HL-60 (cell line): ENCODE measurements around the gene TRPM2.
A peak's percentile ranks its signal among the peaks of the same experiment; 100 is the strongest.

ENCODE experiments used
- DNase-seq, 2 experiments: peaks; one replicate each; pipeline ENCODE4 v3.0.0-alpha.2; 2010 to 2020; ENCODE audit warnings: low read depth in 1 of 2, low spot score in 1 of 2
- H3K27ac ChIP-seq: fragments of 250-450 bp; sonication (Bioruptor Pico); replicated peaks from 2 replicates; pipeline ENCODE4 v1.5.1; 2020; ENCODE audit warnings: mild to moderate bottlenecking, moderate library complexity
- H3K27me3 ChIP-seq: fragments of 250-450 bp; sonication (Bioruptor Pico); 2 replicates; pipeline ENCODE4 v1.5.1; 2021; ENCODE audit warnings: mild to moderate bottlenecking, moderate library complexity; ENCODE audit not compliant: insufficient read depth, poor library complexity, severe bottlenecking
- H3K4me3 ChIP-seq: replicated peaks from 2 replicates; pipeline ENCODE4 v1.5.1; 2011; ENCODE audit warnings: mild to moderate bottlenecking, control low read depth, low read length; ENCODE audit not compliant: insufficient read depth
- GABPA ChIP-seq: IDR thresholded peaks from 2 replicates; pipeline ENCODE4 v1.6.1; 2012; ENCODE audit warnings: low read depth
- POLR2AphosphoS5 ChIP-seq: IDR thresholded peaks from 2 replicates; pipeline ENCODE4 v1.6.1; 2012; ENCODE audit warnings: low read depth
- REST ChIP-seq: IDR thresholded peaks from 2 replicates; pipeline ENCODE4 v1.6.1; 2012; ENCODE audit warnings: low read depth; ENCODE audit not compliant: insufficient replicate concordance
- SPI1 ChIP-seq: IDR thresholded peaks from 2 replicates; pipeline ENCODE4 v1.6.1; 2012; ENCODE audit warnings: low read depth, mild to moderate bottlenecking, borderline replicate concordance
- TF ChIP-seq, protein P1 (sequence below): IDR thresholded peaks from one replicate; pipeline ENCODE4 v1.5.1; 2011; ENCODE audit warnings: low read length, control low read depth, inconsistent platforms; ENCODE audit not compliant: insufficient read depth

TRPM2 gene

DNA sequence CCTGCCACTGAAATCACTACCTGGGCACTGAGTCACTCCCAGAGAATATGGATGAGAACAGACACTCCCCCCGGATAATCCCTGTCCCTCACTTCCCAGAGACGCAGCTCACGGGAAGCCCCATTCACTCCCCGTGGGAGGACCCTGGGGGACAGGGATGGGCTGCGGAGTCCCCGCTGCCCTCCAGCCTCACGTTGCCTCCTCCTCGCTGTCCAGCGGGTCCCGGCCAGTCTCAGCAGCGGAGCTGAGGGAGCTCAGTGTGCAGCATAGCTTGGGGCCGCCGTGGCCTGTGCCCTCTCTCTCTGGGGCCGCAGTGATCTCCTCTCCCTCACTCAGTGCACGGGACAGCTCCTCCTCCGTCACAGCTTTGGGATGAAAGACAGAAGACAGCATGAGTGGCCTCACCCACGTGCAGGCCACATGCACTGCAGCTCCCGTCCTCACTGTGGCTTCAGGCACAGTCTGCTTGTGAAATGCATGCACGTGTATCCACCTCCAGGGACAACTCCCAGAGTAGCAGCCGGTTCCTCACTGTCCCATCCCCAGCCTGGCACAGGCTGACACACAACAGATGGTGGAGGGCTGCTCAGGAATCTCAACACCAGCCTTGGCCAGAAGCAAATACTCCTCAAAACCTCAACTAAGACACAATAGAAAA lies 21.6 kb upstream of the TRPM2 start:
- Histone ChIP-seq H3K27me3 (no peaks in the 10 kb centered on the region), H3K27ac (no peak overlapping the region), H3K4me3 (no peak overlapping the region)
- TF ChIP-seq, protein P1, sequence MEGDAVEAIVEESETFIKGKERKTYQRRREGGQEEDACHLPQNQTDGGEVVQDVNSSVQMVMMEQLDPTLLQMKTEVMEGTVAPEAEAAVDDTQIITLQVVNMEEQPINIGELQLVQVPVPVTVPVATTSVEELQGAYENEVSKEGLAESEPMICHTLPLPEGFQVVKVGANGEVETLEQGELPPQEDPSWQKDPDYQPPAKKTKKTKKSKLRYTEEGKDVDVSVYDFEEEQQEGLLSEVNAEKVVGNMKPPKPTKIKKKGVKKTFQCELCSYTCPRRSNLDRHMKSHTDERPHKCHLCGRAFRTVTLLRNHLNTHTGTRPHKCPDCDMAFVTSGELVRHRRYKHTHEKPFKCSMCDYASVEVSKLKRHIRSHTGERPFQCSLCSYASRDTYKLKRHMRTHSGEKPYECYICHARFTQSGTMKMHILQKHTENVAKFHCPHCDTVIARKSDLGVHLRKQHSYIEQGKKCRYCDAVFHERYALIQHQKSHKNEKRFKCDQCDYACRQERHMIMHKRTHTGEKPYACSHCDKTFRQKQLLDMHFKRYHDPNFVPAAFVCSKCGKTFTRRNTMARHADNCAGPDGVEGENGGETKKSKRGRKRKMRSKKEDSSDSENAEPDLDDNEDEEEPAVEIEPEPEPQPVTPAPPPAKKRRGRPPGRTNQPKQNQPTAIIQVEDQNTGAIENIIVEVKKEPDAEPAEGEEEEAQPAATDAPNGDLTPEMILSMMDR: no peak
- TF ChIP-seq POLR2AphosphoS5 (peak; percentile 7; the same call in 1 of the 2 replicates), GABPA (no peak), SPI1 (no peak)
- peak in 1 of 2 experiments; percentile 7 for DNase-seq

GRCh38 chr21:44332383-44332782 lies 21.0 kb upstream of the TRPM2 start:
- TF ChIP-seq POLR2AphosphoS5: no peak
- no peak for TF ChIP-seq SPI1
- TF ChIP-seq GABPA: no peak
- TF ChIP-seq, protein P1: no peak
- no peak for TF ChIP-seq REST
- no peak overlapping the region for H3K27ac ChIP-seq
- no peak for DNase-seq

DNA sequence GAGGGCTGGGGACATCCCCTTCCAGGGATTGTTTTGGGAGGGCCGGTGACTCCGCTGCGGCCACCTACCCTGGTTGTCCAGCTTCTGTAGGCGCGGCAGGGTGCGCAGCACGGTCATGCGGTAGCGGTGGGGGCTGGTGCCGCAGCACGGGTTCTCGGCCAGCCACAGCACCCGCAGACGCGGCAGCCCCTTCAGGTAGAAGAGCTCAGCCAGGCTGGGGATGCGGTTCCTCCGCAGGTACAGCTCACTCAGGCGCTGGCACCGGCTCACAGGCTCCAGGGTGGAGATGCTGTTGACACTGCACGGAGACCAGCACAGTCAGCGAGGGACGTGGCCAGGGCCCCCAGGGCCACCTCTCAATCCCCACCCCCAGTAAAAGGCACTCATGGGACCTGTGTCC lies 20.5 kb upstream of the TRPM2 start:
- H3K27me3 ChIP-seq: no peaks in the 10 kb centered on the region
- no peak overlapping the region for H3K4me3 ChIP-seq
- TF ChIP-seq POLR2AphosphoS5 (no peak), REST (no peak), SPI1 (no peak), GABPA (no peak)
- TF ChIP-seq, protein P1: no peak
- DNase-seq: no peak
- H3K27ac ChIP-seq: no peak overlapping the region

More at GRCh38 chr21:44332383-44332782, 21.0 kb upstream of the TRPM2 start:
- Histone ChIP-seq H3K4me3 (no peak overlapping the region), H3K27me3 (no peaks in the 10 kb centered on the region)
